ENCODE data around the gene TTLL11.

The TTLL11 gene

DNA sequence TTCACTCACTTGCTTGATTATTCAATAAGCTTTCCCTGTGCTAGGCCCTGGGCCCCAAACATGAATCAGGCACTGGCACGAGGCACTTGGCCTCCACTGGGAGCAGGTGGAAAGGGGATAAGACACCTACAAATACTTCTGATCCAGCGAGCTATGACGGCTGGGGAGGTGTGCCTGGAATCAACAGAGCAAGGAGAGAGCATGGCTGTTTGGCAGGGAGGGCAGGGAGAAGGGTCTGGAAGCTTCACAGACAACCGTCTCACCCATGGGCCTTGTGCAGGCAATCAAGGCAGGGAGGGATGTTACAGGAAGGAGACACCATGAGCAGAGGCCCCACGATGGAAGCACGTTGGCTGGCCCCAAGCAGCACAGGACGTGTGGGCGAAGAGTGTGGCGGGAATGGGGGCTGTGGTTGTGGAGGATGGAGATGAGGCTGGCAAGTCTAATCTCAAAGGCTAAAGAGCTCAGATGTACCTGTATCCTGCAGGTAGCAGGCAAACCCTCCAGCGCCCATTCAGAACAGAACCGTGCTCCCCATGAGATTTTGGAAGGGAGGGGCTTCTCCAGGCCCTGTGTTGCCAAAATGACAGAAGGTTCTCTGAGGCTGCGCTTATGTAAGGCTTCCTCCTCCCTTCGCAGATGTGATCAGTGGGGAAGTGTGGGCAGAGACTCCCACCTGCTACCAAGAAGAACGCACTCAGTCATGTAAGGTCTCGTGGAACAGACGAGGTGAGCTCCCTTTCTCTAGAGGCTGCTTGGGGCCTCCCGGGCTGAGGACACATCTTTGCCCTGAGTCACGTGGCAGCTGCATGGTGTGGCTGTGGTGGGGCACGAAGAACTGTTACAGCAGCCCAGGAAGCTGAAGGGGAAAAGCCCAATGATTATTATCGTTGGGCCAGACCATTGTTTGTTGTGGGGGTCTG lies 252.0 kb downstream of the TTLL11 start:
- Histone ChIP-seq H3K4me1 (ENCODE audit: control insufficient read depth, low read length) (peaks cover 30% of the 10 kb centered on the region), H3F3A (ENCODE audit: control insufficient read depth, insufficient read depth) (no peaks in the 10 kb centered on the region), H3K27ac (ENCODE audit: low read depth, low read length) (no peak overlapping the region), H3K9me3 (ENCODE audit: control insufficient read depth, insufficient read depth, low read length) (no peaks in the 10 kb centered on the region), H3K36me3 (ENCODE audit: control insufficient read depth, low read length) (no peaks in the 10 kb centered on the region), H4K20me1 (ENCODE audit: control insufficient read depth, insufficient read depth, low read depth, low read length) (no peaks in the 10 kb centered on the region), H3K4me3 (ENCODE audit: low read length) (no peak overlapping the region), H3K79me2 (ENCODE audit: control insufficient read depth, low read length) (no peaks in the 10 kb centered on the region), H3K9me2 (replicated peaks; ENCODE audit: control insufficient read depth, low read length) (no peaks in the 10 kb centered on the region), H3K27me3 (ENCODE audit: control insufficient read depth, low read length) (no peaks in the 10 kb centered on the region), H3K4me2 (ENCODE audit: low read length) (no peak overlapping the region)
- no peak for TF ChIP-seq CTCF (IDR thresholded peaks at IDR 0.05; ENCODE audit: low read depth, low read length, poor library complexity, severe bottlenecking)
- TF ChIP-seq EZH2phosphoT487 (IDR thresholded peaks at IDR 0.05; ENCODE audit: borderline replicate concordance, low read length) = no peak

GRCh38 chr9:121839726-121840500 lies 253.2 kb downstream of the TTLL11 start:
- peak overlapping the region; percentile 51 for H3K4me2 ChIP-seq (ENCODE audit: low read length)
- no peak for TF ChIP-seq CTCF (IDR thresholded peaks at IDR 0.05; ENCODE audit: low read depth, low read length, poor library complexity, severe bottlenecking)
- TF ChIP-seq EZH2phosphoT487 (IDR thresholded peaks at IDR 0.05; ENCODE audit: borderline replicate concordance, low read length) = no peak
- H3K27me3 ChIP-seq (ENCODE audit: control insufficient read depth, low read length) = no peaks in the 10 kb centered on the region
- H3K9me2 ChIP-seq (replicated peaks; ENCODE audit: control insufficient read depth, low read length) = no peaks in the 10 kb centered on the region
- no peaks in the 10 kb centered on the region for H3K79me2 ChIP-seq (ENCODE audit: control insufficient read depth, low read length)
- H3K27ac ChIP-seq (ENCODE audit: low read depth, low read length) = no peak overlapping the region
- peak overlapping the region; percentile 36 for H3K4me3 ChIP-seq (ENCODE audit: low read length)
- H3K4me1 ChIP-seq (ENCODE audit: control insufficient read depth, low read length) = peaks cover 30% of the 10 kb centered on the region
- no peaks in the 10 kb centered on the region for H3F3A ChIP-seq (ENCODE audit: control insufficient read depth, insufficient read depth)
- H3K36me3 ChIP-seq (ENCODE audit: control insufficient read depth, low read length) = no peaks in the 10 kb centered on the region
- no peaks in the 10 kb centered on the region for H3K9me3 ChIP-seq (ENCODE audit: control insufficient read depth, insufficient read depth, low read length)
- H4K20me1 ChIP-seq (ENCODE audit: control insufficient read depth, insufficient read depth, low read depth, low read length) = no peaks in the 10 kb centered on the region

DNA sequence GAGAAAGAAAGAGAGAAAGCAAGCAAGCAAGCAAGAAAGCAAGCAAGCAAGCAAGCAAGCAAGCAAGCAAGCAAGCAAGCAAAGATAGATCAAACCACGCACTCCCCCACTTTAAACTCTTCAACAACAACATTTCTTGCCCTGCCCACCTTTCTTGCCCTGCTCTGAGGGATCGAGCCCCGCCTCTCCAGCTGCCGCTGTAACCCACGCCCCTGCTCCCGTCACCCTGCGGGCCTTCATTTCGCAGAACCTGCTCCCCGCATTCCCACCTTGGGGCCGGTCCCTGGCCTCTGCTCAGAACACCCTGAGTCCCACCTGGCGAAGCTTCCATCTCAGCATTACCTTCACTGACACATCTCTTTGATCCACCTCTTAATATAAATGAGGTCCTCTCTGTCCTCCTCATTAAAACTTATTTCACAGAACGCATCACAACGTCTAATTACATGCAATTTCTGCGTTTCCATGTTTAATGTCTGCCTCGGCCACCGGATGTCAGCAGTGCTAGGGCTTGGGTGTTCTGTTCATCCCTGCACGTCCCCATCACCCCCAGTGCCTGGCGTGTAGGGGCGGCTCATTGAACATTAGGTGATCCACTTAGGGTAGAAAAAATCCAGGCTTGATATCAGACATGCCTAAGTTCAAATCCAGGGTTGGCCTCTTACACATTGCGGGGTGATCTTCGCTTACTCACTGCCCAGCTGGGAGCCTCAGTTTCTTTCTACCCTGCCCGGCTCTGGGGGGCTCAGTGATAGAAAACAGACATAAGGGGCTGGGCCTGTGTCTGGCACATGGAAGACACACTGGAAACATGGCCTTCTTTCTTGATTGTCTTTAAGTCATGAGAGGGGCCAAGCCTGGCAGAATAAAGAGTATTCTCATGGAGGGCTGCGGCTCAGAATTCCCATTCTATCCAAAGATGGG lies 254.1 kb downstream of the TTLL11 start:
- Histone ChIP-seq H3K79me2 (ENCODE audit: control insufficient read depth, low read length) (no peaks in the 10 kb centered on the region), H3K4me2 (ENCODE audit: low read length) (peak overlapping the region; percentile 51), H3K4me1 (ENCODE audit: control insufficient read depth, low read length) (peaks cover 30% of the 10 kb centered on the region), H3K27ac (ENCODE audit: low read depth, low read length) (no peak overlapping the region), H3K9me3 (ENCODE audit: control insufficient read depth, insufficient read depth, low read length) (no peaks in the 10 kb centered on the region), H4K20me1 (ENCODE audit: control insufficient read depth, insufficient read depth, low read depth, low read length) (no peaks in the 10 kb centered on the region), H3K9me2 (replicated peaks; ENCODE audit: control insufficient read depth, low read length) (no peaks in the 10 kb centered on the region), H3K36me3 (ENCODE audit: control insufficient read depth, low read length) (no peaks in the 10 kb centered on the region), H3K27me3 (ENCODE audit: control insufficient read depth, low read length) (no peaks in the 10 kb centered on the region), H3F3A (ENCODE audit: control insufficient read depth, insufficient read depth) (no peaks in the 10 kb centered on the region), H3K4me3 (ENCODE audit: low read length) (peak overlapping the region; percentile 36; the same call in 1 of the 2 replicates)
- TF ChIP-seq CTCF (IDR thresholded peaks at IDR 0.05; ENCODE audit: low read depth, low read length, poor library complexity, severe bottlenecking) = peak; percentile 28
- no peak for TF ChIP-seq EZH2phosphoT487 (IDR thresholded peaks at IDR 0.05; ENCODE audit: borderline replicate concordance, low read length)

All from DOHH2 (cell line).